Activated CD4-positive, alpha-beta T cell treated with anti-CD3 and anti-CD28 coated beads, Interleukin-2, amount 50 U/mL, for 16 hours (primary cell): ENCODE data around the gene TRIM50.
"Not testable (repeated sequence)": the region's sequence is repeated elsewhere in the genome, so short reads cannot be mapped to it uniquely, and the experiment has no call there.

Experiments used
- DNase-seq: peaks from one replicate; pipeline ENCODE4 v3.0.0-alpha.2; 2020

The TRIM50 gene

GRCh38 chr7:73327922-73328321, at the start of gene TRIM50, which contains the start of gene FKBP6:
TRIM50 (minus strand) TSS chr7:73328082; CDS start chr7:73324787, 3,295 bp downstream.
FKBP6 (plus strand) TSS chr7:73328161; CDS start chr7:73328429, 268 bp downstream.
- DNase-seq, result not testable (repeated sequence)

DNA sequence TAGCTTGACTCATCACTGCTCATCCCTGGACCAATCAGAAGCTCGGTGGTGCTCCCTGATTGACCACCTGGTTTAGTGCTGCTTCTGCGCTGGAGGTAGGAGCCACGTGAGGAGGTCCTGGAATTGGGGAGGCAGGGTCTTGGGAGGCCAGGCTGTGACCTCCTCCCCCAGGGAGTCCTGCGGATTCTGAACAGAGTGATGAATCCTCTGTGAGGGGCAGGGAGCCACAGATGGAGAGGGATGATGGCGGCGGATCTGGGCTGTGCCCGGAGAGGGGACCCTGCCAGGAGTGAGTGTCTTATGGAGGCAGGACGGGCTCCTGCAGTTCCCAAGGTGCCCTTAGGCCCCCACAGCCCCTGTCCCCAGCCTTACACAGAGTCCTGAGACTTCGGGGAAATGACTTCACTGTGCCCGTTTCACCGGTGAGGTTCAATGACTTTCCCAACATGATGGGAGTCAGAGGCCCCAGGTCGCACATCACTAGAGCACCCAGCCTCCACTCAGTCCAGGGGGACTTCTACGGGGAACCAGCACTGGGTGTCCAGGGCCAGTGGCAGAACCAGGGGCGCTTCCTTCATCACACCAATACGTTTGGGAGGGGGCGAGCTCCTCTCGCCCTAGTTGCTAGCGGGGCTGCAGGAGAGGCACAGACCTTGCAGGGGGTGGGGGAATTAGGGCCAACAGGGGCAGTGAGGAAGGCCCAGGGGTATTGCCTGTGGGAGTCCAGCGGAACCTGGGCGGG, 49.0 kb upstream of the TRIM50 start:
- DNase-seq, result no peak

- not testable (repeated sequence) for DNase-seq
Observed at GRCh38 chr7:73376262-73376661, 48.4 kb upstream of the TRIM50 start.

DNA sequence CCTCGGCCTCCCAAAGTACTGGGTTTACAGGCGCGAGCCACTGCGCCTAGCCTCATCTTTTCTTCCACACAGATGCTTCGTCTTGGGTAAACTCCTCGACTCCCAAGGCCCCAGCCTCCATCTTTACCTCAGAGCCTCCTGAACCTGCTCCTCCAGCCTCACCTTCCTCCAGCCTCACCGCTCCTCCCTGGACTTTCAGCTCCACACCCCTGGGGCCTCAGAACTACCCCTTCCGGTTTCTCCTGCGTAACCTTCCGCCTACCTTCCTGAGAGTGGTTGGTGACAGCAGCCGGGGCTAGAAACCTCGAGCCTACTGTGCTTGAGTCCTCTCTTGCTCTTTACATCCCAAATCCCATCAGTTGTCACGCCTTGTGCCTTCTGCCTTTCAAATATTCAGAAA, 45.9 kb upstream of the TRIM50 start:
- DNase-seq, result no peak

- no peak for DNase-seq
Observed at GRCh38 chr7:73369622-73370021, 41.7 kb upstream of the TRIM50 start.

DNA sequence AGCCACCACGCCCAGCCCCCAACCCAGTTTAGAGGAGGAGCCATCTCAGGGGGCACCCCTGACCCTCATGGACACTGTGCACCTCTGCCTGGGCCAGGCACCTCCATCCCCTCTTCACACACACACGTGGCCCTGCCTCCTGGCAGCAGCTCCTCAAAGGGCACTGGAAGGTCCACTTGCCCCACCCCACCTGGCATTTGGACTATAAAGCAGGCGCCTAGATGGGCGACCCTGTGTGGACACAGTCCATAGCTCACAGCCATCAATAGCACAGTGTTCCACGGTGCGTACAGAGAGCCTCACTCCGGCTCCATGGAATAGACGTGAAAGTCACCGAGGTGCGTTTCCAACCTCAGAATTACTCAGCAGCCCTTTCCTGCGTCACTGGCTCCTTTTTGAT, 41.1 kb upstream of the TRIM50 start:
- DNase-seq, result no peak

- no peak for DNase-seq
Observed at GRCh38 chr7:73366990-73367389, 39.1 kb upstream of the TRIM50 start.

- no peak for DNase-seq
Observed at GRCh38 chr7:73366127-73366526, 38.2 kb upstream of the TRIM50 start.

DNA sequence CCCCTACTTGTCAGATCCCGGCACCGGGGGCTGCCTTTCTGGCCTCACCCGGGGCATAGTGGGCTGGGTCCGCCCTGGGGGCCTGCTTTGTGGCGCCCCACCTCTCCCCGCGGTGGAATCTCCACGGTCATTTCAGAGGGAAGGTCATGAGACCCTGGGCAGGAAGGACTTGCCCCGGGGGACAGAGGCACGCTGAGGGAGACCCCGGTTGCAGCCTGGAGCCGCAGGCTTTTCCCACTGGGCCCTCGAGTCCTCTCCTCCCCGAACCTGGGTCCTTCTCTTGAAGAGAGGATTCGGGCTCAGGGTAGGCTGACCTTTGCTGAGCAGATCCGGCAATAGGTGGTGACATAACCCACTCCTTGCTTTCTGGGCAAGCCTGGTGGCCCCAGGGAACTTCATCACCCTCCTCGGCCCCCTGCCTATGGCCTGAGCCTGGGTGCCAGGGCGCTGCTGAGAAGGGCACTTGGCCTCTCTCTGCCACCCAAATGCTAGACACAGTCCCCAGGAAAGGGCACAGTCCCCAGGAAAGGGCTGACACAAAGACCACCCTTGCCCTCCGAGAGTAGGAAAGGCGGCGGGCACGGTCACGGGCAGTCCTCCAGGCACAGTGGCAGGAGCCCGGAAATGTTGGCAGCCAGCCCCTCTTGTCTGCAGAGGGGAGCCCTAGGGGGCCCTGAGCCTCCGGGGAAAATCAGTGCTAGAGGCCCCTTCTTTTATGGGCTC, 36.3 kb upstream of the TRIM50 start:
- DNase-seq, result no peak

DNA sequence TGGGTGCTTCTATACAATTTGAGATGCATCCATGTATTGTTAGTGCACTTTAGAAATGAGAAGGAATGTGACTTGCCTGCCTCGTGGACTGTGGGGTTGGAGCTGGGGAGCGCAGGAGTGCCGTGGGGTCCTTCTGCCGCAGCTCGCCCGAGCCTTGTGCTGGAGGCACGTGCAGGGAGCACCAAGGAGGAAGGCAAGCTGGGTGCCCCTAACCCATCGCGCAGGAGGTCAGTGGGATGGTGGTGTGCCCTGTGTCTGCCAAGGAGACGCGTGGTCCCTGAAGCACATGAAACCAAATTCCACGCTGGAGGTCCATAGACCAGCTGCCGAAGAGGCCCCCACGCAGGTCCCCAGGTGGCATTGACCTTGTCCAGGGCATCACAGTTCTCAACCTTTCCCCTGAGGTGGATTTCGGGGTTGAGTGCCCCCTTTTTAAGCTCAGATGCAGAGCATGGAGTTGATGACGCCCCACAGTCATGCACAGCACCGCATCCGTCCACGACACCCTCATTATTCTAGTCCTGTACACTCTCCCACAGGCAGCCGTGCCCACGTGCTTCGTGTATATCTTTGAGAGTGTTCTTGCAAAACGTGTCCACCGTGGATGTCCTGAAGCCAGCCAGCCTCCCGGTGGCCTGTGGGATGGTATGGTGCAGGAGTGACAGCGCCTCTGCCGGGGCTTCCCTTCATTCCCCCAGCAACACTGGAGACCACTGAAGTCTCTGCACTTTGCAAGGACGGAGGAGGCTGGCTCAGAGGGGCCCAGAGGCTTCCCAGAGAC, 35.5 kb upstream of the TRIM50 start:
- no peak for DNase-seq

GRCh38 chr7:73360590-73360989, 32.7 kb upstream of the TRIM50 start:
- not testable (repeated sequence) for DNase-seq

DNA sequence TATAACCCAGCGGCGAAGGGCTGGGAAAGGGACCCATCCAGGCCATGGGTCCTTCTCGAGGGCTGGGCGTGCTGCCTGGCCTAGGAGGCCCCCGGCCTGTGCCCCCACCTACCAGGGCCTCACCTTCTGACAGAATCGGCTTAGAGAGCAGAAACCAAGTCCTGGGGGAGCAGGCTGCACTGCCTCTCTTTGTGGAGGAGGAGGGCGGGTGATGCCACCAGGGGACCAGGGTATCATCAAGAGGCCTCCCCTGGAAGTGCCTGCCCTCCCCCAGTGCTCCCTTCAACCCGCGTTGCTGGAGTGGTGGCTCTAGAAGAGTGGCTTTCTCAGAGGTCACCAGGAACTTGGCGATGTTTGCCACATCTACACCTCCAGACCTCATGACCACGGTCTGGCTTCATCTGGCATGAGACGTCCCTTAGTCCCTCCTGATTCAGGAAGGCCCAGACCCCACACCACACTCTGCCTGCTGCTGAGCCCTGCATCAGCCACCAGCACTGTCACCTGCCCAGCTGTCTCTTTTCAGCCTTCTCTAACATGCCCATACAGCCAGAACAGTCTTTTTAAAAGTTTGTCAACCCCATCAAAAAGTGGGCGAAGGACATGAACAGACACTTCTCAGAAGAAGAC, 32.0 kb upstream of the TRIM50 start:
- no peak for DNase-seq

- DNase-seq, result no peak
Observed at GRCh38 chr7:73359306-73359705, 31.4 kb upstream of the TRIM50 start.

DNA sequence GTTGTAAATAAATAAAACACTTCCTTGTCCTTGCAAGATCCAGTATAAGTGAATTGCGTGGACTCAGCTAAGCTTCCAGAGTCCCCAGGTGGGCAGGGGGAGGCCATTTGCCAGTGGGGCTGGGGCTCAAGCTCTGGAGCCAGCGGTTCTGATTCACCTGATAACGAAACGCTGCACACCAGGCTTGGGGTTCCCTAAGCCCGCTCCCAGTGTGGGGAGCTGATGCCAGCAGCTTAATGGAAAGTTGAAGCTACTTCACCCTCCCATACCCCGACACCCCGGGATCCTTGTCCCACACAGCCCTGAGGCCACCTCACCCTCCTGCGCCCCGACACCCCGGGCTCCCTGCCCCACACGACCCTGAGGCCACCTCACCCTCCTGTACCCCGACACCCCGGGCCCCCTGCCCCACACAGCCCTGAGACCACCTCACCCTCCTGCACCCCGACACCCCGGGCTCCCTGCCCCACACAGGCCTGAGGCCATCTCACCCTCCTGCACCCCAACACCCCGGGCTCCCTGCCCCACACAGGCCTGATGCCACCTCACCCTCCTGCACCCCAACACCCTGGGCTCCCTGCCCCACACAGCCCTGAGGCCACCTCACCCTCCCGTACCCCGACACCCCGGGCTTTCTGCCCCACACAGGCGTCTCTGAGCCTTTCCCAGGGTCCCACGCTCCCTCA, 30.9 kb upstream of the TRIM50 start:
- no peak for DNase-seq

DNA sequence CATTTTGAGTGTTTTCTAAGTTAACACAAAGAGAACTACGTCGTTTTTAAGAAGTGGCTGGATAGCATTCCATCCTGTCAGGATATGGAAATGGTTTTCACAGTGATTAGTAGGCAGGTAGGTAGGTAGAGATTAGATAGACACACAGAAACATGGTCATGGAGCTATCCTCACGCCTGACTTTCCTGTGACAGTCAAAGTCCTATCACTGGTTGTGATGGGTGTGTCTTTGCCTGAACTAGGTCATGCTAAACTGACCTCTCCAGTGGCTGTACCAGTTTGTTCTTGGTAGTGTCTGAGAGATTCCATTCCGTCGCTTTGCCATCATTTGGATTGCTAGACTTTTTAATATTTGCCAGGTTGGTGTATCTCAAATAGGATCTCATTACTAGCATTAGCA, 28.3 kb upstream of the TRIM50 start:
- DNase-seq, result no peak

DNA sequence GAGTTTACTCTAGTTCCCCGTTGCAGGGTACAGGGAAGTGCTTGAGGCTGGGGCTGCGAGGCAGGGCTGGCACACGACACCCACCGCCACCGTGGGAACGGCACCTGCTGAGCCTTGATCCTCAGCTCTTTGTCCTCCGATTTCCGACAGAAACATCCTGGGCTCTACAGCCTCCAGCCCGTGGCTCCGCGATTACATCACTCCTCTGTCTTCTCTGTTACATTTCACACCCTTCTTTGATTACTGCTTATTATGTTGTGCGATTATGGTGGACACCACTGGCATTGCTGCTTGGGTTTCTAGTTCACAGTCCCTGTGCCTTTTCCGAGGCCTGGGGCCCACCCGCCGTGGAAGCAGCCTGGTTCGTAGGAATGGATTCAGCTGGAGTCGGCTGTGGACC, 26.9 kb upstream of the TRIM50 start:
- DNase-seq, result no peak

DNA sequence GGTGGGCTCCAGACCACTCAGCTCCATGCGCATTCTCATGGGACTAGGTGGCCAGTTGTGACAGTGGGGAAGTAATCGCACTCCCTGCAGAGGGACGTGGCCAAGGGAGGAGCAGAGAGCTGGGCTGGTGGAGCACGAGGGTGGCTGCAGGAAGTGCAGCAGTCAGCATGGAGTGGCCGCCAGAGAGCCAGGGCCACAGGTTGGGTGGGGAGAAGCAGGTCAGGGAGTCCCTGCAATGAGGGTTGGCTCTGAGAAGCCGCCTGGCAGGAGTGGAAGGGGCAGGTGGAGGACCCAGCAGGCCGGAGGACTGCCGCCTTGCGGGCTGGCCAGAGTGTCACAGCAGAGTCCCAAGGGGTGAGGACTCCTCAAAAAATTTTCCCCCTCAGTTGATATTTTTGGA, 26.3 kb upstream of the TRIM50 start:
- no peak for DNase-seq

DNA sequence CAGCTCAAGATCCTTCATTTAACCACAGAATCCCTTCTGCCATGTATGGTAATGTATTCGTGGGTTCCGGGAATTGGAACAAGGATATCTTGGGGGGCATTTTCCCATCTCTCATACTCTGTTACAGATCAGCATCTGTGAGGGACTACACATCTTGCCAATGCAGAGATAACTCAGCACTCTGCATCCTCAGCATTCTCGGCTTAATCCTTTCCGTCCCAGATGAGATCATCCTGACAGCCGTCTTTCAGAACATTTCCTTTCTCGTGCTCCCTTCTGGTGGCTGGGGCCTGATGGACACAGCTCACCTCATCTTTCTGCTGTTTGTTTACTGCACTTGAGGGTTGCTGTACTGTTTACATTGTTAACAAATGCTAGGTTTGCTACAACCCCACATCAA, 25.4 kb upstream of the TRIM50 start:
- DNase-seq, result no peak

DNA sequence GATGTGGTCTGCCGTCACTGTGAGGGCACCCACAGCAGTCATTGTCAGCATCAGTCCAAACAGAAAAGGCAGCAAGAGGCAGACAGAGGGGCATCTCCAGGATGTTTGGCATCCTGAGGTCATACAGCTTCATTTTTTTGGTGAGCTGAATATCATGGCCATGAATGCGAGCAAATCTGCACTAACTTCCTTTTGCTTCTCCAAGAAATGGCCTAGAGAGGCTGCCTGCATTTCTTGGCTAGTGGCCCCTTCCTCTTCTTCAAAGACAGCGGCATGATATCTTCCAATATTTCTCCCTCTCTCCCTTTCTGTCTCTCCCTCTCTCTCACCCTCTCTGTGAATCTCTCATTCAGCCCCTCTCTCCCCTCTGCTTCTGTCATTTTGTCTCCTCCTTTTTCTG, 24.9 kb upstream of the TRIM50 start:
- no peak for DNase-seq

GRCh38 chr7:73351447-73352167, 23.7 kb upstream of the TRIM50 start:
- DNase-seq, result no peak

DNA sequence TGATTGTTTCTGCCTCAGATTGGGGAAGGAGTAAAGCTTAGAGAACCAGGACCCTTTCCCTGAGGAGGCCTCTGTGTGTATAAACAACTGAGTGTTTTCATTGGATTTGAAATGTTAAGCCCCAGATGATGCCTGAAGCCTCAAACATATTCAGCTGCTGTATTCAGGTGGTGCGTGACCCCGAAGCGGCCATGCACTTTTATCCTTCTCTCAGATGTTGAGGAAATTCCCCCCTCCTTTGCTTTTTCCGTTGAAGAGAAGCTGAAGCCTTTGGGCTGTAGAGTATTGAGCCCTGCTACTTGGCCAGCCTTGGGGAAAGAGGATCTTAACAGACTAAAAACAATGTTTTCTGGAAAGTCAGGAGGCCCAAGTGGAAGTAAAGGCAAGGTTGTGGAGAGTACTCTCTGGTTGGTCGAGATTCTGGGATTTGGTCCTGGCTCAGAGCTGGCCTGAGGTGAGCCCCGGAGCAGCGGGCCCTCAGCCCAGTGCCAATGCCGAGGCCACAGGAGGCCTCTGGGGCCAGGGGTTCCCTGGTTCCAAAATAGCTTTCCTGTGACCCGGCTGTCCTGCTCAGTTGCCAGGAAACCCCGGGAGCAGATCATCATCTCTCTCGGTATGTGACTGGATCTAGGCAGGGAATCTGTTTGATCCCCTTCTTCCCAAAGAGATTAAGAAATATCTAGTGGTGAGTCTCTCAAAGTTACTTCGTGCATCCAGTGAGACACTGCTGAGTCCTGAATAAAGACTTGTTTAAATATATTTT, 22.6 kb upstream of the TRIM50 start:
- DNase-seq, result no peak
